ENCODE measurements around the gene DCTN2.

DNA sequence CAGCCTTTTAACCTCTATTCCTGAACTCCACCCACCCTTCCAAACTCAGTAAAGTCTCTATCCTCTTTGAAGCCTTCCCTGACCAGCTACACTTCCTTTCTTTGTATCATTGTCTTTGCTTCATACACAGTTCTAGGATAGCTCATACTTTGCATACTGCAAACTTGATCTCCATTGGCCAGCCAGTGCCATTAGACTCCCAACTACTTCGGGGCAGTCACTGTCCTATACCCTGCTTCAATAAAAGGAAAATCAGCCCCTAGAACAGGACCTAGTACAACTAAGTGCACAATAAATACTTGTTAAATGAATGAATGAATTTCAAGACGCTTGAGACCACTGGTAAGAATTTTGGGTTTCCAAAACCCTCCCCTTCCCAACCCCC lies 43.5 kb upstream of the DCTN2 start:
- TF ChIP-seq POLR2AphosphoS5 (IDR thresholded peaks at IDR 0.05): no peak
- TF ChIP-seq, protein P1, sequence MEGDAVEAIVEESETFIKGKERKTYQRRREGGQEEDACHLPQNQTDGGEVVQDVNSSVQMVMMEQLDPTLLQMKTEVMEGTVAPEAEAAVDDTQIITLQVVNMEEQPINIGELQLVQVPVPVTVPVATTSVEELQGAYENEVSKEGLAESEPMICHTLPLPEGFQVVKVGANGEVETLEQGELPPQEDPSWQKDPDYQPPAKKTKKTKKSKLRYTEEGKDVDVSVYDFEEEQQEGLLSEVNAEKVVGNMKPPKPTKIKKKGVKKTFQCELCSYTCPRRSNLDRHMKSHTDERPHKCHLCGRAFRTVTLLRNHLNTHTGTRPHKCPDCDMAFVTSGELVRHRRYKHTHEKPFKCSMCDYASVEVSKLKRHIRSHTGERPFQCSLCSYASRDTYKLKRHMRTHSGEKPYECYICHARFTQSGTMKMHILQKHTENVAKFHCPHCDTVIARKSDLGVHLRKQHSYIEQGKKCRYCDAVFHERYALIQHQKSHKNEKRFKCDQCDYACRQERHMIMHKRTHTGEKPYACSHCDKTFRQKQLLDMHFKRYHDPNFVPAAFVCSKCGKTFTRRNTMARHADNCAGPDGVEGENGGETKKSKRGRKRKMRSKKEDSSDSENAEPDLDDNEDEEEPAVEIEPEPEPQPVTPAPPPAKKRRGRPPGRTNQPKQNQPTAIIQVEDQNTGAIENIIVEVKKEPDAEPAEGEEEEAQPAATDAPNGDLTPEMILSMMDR (IDR thresholded peaks at IDR 0.05; ENCODE audit: poor library complexity, severe bottlenecking): no peak

All from neural cell (in vitro differentiated cells).